ENCODE measurements around the gene CAMK4. TPM values are rescaled to one million over a fixed set of nuclear protein-coding genes. Genes with fewer than 3 reads are reported as not detected.

The CAMK4 gene
- total RNA-seq, 1 experiment from 2014 or later, result 6.3 TPM

DNA sequence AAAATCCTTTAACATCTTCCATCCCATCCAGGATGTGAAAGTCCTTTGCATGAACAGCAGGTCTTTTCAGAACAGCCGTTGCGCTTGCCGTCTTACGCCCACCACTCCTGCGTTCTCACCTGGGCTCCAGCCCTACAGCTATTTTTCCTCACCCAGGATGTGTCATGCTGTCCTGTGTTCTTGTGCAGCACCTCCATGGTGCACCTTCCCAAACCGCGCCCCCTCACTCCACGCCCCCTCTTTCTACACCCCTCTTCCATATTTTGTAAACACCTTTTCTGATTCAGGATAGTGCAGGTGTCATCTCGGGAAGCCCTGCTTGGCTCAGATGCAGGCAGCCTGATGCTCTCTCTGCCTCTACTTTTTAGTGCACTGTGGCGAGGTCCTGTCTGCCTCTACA lies 18.4 kb downstream of the CAMK4 start:
- Histone ChIP-seq H2BK12ac (ENCODE audit: insufficient read length, low read depth, low read length) (no peak overlapping the region), H2BK120ac (ENCODE audit: low read depth, low read length, poor library complexity, severe bottlenecking) (no peak overlapping the region), H4K20me1 (ENCODE audit: control insufficient read depth, insufficient read depth, insufficient read length) (no peaks in the 10 kb centered on the region), H2BK15ac (ENCODE audit: low read depth, low read length) (no peak overlapping the region), H2AFZ (ENCODE audit: low read length) (no peak overlapping the region), H3K79me2 (ENCODE audit: insufficient read depth, low read length) (no peaks in the 10 kb centered on the region), H3K14ac (ENCODE audit: insufficient read depth, low read length) (peak overlapping the region; percentile 21; the same call in 1 of the 2 replicates), H4K8ac (replicated peaks; ENCODE audit: insufficient read length, low read depth, low read length) (no peak overlapping the region), H3K9ac (ENCODE audit: extremely low read depth, insufficient read length, low read length) (no peak overlapping the region), H3K9me3 (ENCODE audit: control insufficient read depth, low read depth, low read length) (no peaks in the 10 kb centered on the region), H3K23ac (ENCODE audit: insufficient read length, low read depth, low read length) (no peak overlapping the region), H4K5ac (ENCODE audit: insufficient read length, low read depth, low read length) (no peak overlapping the region), H3K79me1 (ENCODE audit: insufficient read depth, low read depth, low read length, poor library complexity, severe bottlenecking) (no peaks in the 10 kb centered on the region), H3K27me3 (ENCODE audit: insufficient read depth, low read length) (no peaks in the 10 kb centered on the region), H3K23me2 (ENCODE audit: insufficient read length, low read depth, low read length, poor library complexity, severe bottlenecking) (no peaks in the 10 kb centered on the region), H4K91ac (ENCODE audit: insufficient read length, low read depth, low read length) (no peak overlapping the region), H3K4ac (ENCODE audit: low read depth, low read length) (no peak overlapping the region), H3K4me1 (ENCODE audit: insufficient read depth, low read length) (no peaks in the 10 kb centered on the region), H2BK20ac (ENCODE audit: low read depth, low read length, poor library complexity, severe bottlenecking) (no peak overlapping the region), H3K4me2 (ENCODE audit: insufficient read depth, insufficient read length, low read length) (no peak overlapping the region), H2AK5ac (ENCODE audit: insufficient read length, low read length) (no peak overlapping the region), H3T11ph (ENCODE audit: low read length) (no peak overlapping the region), H2BK5ac (ENCODE audit: insufficient read length, low read length) (no peak overlapping the region), H3K56ac (ENCODE audit: insufficient read length, low read depth, low read length) (no peak overlapping the region), H3K18ac (ENCODE audit: insufficient read length, low read depth, low read length) (no peak overlapping the region), H3K27ac (ENCODE audit: insufficient read length, low read depth, low read length) (no peak overlapping the region)
- Mint-ChIP-seq H3K9me3 (no peaks in the 10 kb centered on the region), H3K27me3 (ENCODE audit: low read depth) (no peaks in the 10 kb centered on the region), H3K36me3 (ENCODE audit: insufficient read depth in 1 of 3, low read depth in 3 of 3) (no peaks in the 10 kb centered on the region), H3K4me1 (peaks cover 10 to 11% of the 10 kb centered on the region in 2 experiments), H3K27ac (no peak overlapping the region), H3K4me3 (no peak overlapping the region)
- TF ChIP-seq CTCF (conservative IDR thresholded peaks at IDR 0.05), result no peak
- WGBS (ENCODE audit: extremely low coverage, insufficient read length, low lambda C conversion rate), result no CpG with 5 or more reads among the region's 10 CpGs
- DNase-seq, result no peak
